H1 (cell line): ENCODE results near the gene DAW1. TPM values are rescaled to one million over a fixed set of nuclear protein-coding genes. Genes with fewer than 3 reads are reported as not detected.

ENCODE experiments used
- CTCF ChIA-PET: fragments of 300-600 bp; sonication (Branson Sonifier 250); formaldehyde crosslinking; loops from one replicate; lab custom pipeline; 2021; ENCODE audit not compliant: partially characterized antibody; lab: Charles Lee
- POLR2A ChIA-PET: fragments of 300-600 bp; sonication (Branson Sonifier 250); formaldehyde crosslinking; loops from one replicate; lab custom pipeline; 2021; ENCODE audit warnings: inconsistent platforms; ENCODE audit not compliant: partially characterized antibody; lab: Charles Lee
- DNase-seq, 2 experiments: peaks; one replicate each; pipeline versions ENCODE4 v3.0.0 to v3.0.0-alpha.2; 2010 to 2022; ENCODE audit warnings: low spot score in 2 of 2, low read depth in 1 of 2, mixed read lengths in 1 of 2
- FAIRE-seq: peaks from 2 replicates; lab custom pipeline; 2011; peaks lifted over from hg19 to GRCh38; lab: Jason Lieb, UNC
- H2AFZ ChIP-seq: 2 replicates; pipeline ENCODE4 v1.8.1; 2012; ENCODE audit warnings: low read length, inconsistent platforms
- H2AK5ac ChIP-seq: 2 replicates; pipeline ENCODE4 v1.6.1; 2013; ENCODE audit warnings: low read depth, low read length
- H2BK120ac ChIP-seq: replicated peaks from 2 replicates; pipeline ENCODE3; 2013; ENCODE audit warnings: low read depth, low read length, inconsistent platforms
- H2BK12ac ChIP-seq: 2 replicates; pipeline ENCODE4 v1.6.1; 2013; ENCODE audit warnings: low read depth, low read length
- H2BK15ac ChIP-seq: 2 replicates; pipeline ENCODE4 v1.6.1; 2013; ENCODE audit warnings: low read length
- H2BK20ac ChIP-seq: 2 replicates; pipeline ENCODE4 v1.6.1; 2013; ENCODE audit warnings: low read length
- H2BK5ac ChIP-seq: 2 replicates; pipeline ENCODE4 v1.6.1; 2013; ENCODE audit warnings: low read depth, low read length
- H3K14ac ChIP-seq: 2 replicates; pipeline ENCODE4 v1.6.1; 2013; ENCODE audit warnings: inconsistent platforms; ENCODE audit not compliant: insufficient read length
- H3K18ac ChIP-seq: 2 replicates; pipeline ENCODE4 v1.6.1; 2013; ENCODE audit warnings: low read length; ENCODE audit errors: extremely low read depth
- H3K23ac ChIP-seq: 2 replicates; pipeline ENCODE4 v1.6.1; 2013; ENCODE audit warnings: inconsistent platforms; ENCODE audit not compliant: insufficient read length
- H3K23me2 ChIP-seq: 2 replicates; pipeline ENCODE4 v1.6.1; 2013; ENCODE audit warnings: low read depth, low read length
- H3K27ac ChIP-seq: 2 replicates; pipeline ENCODE4 v1.6.1; 2011; ENCODE audit warnings: low read depth, low read length, inconsistent platforms
- H3K27me3 ChIP-seq, 4 experiments: replicated peaks in 1 of 4; 1 replicate in 1 of 4; 2 replicates in 3 of 4; pipeline versions ENCODE4 v1.6.1 to v1.8.1; 2011 to 2013; ENCODE audit warnings: low read length in 3 of 4, mild to moderate bottlenecking in 3 of 4, inconsistent platforms in 2 of 4, mixed read lengths in 2 of 4, moderate library complexity in 1 of 4; ENCODE audit not compliant: control insufficient read depth in 3 of 4, insufficient read depth in 3 of 4; ENCODE audit errors: extremely low read depth in 1 of 4
- H3K36me3 ChIP-seq, 4 experiments: 2 replicates each; pipeline versions ENCODE4 v1.6.1 to v1.8.1; 2011 to 2013; ENCODE audit warnings: mild to moderate bottlenecking in 4 of 4, low read length in 3 of 4, moderate library complexity in 2 of 4, control low read depth in 1 of 4, inconsistent platforms in 1 of 4; ENCODE audit not compliant: insufficient read depth in 4 of 4, control insufficient read depth in 2 of 4
- H3K4ac ChIP-seq: replicated peaks from 2 replicates; pipeline ENCODE3; 2013; ENCODE audit warnings: low read length, low read depth, mixed read lengths, inconsistent platforms; ENCODE audit not compliant: insufficient read length
- H3K4me1 ChIP-seq, 4 experiments: replicated peaks in 1 of 4; 1 replicate in 1 of 4; 2 replicates in 3 of 4; pipeline versions ENCODE4 v1.6.1 to v1.8.1; 2011 to 2013; ENCODE audit warnings: low read length in 3 of 4, inconsistent platforms in 2 of 4, mixed read lengths in 1 of 4; ENCODE audit not compliant: insufficient read depth in 4 of 4, control insufficient read depth in 3 of 4
- H3K4me2 ChIP-seq, 2 experiments: 2 replicates each; pipeline versions ENCODE4 v1.6.1 to v1.8.1; 2011 to 2013; ENCODE audit warnings: low read depth in 2 of 2, low read length in 2 of 2, control low read depth in 1 of 2, inconsistent platforms in 1 of 2, mild to moderate bottlenecking in 1 of 2; ENCODE audit not compliant: insufficient read depth in 1 of 2
- H3K4me3 ChIP-seq, 4 experiments: fragments of 200-600, 300-600 bp in 1 of 4; sonication (generic), shearing (Covaris generic), sonication (Bioruptor Twin) in 1 of 4; 2 replicates each; pipeline versions ENCODE4 v1.5.1 to v1.8.1; 2011 to 2016; ENCODE audit warnings: low read length in 4 of 4, low read depth in 3 of 4, control low read depth in 2 of 4, inconsistent platforms in 2 of 4, mild to moderate bottlenecking in 2 of 4, mixed read lengths in 1 of 4, moderate library complexity in 1 of 4; ENCODE audit not compliant: insufficient read depth in 2 of 4; ENCODE audit errors: extremely low read depth in 1 of 4
- H3K56ac ChIP-seq: replicated peaks from 2 replicates; pipeline ENCODE3; 2013; ENCODE audit warnings: low read depth, mild to moderate bottlenecking, mixed read lengths, low read length, inconsistent platforms; ENCODE audit not compliant: insufficient read length
- H3K79me1 ChIP-seq: 2 replicates; pipeline ENCODE4 v1.6.1; 2013; ENCODE audit warnings: low read depth, low read length, control low read depth
- H3K79me2 ChIP-seq, 2 experiments: 2 replicates each; pipeline versions ENCODE4 v1.6.1 to v1.8.1; 2012 to 2013; ENCODE audit warnings: low read length in 2 of 2, mild to moderate bottlenecking in 2 of 2, inconsistent platforms in 1 of 2; ENCODE audit not compliant: insufficient read depth in 2 of 2, control insufficient read depth in 1 of 2
- H3K9ac ChIP-seq, 4 experiments: replicated peaks in 1 of 4; 1 replicate in 1 of 4; 2 replicates in 3 of 4; pipeline versions ENCODE4 v1.6.1 to v1.8.1; 2011 to 2013; ENCODE audit warnings: low read depth in 3 of 4, low read length in 3 of 4, control low read depth in 2 of 4, mild to moderate bottlenecking in 2 of 4, moderate library complexity in 2 of 4, inconsistent platforms in 1 of 4; ENCODE audit errors: extremely low read depth in 1 of 4
- H3K9me3 ChIP-seq, 2 experiments: 2 replicates each; pipeline versions ENCODE4 v1.6.1 to v1.8.1; 2012 to 2013; ENCODE audit warnings: mild to moderate bottlenecking in 2 of 2, moderate library complexity in 2 of 2, control low read depth in 1 of 2, inconsistent platforms in 1 of 2, low read depth in 1 of 2, low read length in 1 of 2, mixed read lengths in 1 of 2; ENCODE audit not compliant: insufficient read depth in 2 of 2
- H4K20me1 ChIP-seq, 2 experiments: replicated peaks in 1 of 2; 2 replicates each; pipeline versions ENCODE3 to v1.8.1; 2011 to 2013; ENCODE audit warnings: inconsistent platforms in 2 of 2, low read length in 2 of 2, mild to moderate bottlenecking in 1 of 2; ENCODE audit not compliant: insufficient read depth in 2 of 2, control insufficient read depth in 1 of 2
- H4K5ac ChIP-seq: 2 replicates; pipeline ENCODE4 v1.6.1; 2013; ENCODE audit warnings: low read length, low read depth, mixed read lengths, inconsistent platforms; ENCODE audit not compliant: insufficient read length
- H4K8ac ChIP-seq: 2 replicates; pipeline ENCODE4 v1.8.0; 2013; ENCODE audit warnings: mild to moderate bottlenecking, moderate library complexity, low read length, inconsistent platforms; ENCODE audit not compliant: insufficient read depth; ENCODE audit errors: extremely low read depth
- H4K91ac ChIP-seq: replicated peaks from 2 replicates; pipeline ENCODE3; 2013; ENCODE audit warnings: low read length, mixed read lengths, inconsistent platforms; ENCODE audit not compliant: insufficient read length
- CHD1 ChIP-seq: IDR thresholded peaks from 2 replicates; pipeline ENCODE4 v1.6.1; 2012; ENCODE audit warnings: low read depth, low read length, improper control_type of control experiment
- SUZ12 ChIP-seq: fragments of 200-600 bp; sonication (generic); IDR thresholded peaks from 2 replicates; pipeline ENCODE4 v1.6.1; 2012; ENCODE audit warnings: mild to moderate bottlenecking, inconsistent platforms, low read length, moderate library complexity, mixed read lengths
- WGBS, 2 experiments: shearing (Covaris generic) in 1 of 2; methylation state at CpG; one replicate each; pipeline versions ENCODE4 v1.1.6 to v1.1.7; 2013 to 2015; ENCODE audit warnings: low lambda C conversion rate in 2 of 2, mixed read lengths in 2 of 2, inconsistent platforms in 1 of 2, low coverage in 1 of 2, missing lambda C conversion rate in 1 of 2; ENCODE audit not compliant: insufficient replicate concordance in 2 of 2, insufficient coverage in 1 of 2, insufficient read length in 1 of 2; ENCODE audit errors: extremely low coverage in 1 of 2, missing lambda C conversion rate in 1 of 2; 5-methylcytosine and 5-hydroxymethylcytosine counted together
- polyA plus RNA-seq, 7 experiments: library from polyadenylated mRNA; depleted of rRNA in 3 of 7; stranded (reverse) in 5 of 7; unstranded in 2 of 7; fragments of >200 nt in 5 of 7; fragments of 200-250 nt in 2 of 7; gene quantifications; 1 replicate in 5 of 7; 2 replicates in 1 of 7; 4 replicates in 1 of 7; pipeline versions ENCODE4 v1.2.1 to v1.2.3, GENCODE V29; 2011 to 2013; ENCODE audit warnings: missing spikeins in 2 of 7, mixed read lengths in 2 of 7
- total RNA-seq: library from RNA; stranded (reverse); fragmentation: NEBNext Ultra II Directional; extraction: Animal tissue kit (Norgen Biotek cat#: 25700); gene quantifications from 2 replicates; pipeline ENCODE4 v1.2.1, GENCODE V29; 2021

The DAW1 gene
- total and polyA plus RNA-seq, 2 of the 8 experiments (the other 6 are each of a cell fraction or from before 2014, with no cell fraction given): 0.44 to 1.4 TPM

DNA sequence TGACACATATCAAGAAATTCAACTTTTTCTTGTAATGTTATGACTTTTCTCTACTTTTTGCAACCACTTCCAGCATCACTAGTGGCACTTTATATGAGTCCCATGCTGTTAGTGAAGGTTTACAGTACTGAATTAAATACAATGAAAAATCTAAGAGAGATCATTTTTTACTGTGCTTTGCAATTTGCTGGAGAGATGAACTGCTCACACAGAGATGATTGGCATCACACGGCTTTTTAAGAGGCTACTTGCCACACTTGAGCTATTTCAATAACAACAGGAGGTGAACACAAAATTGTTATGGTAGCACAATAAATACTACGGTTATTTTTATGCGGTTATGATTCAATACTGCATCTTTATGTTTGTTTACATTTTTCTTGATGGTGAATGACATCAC lies 88.9 kb downstream of the DAW1 start:
- no peak overlapping the region for H3K27ac ChIP-seq
- H2BK5ac ChIP-seq: no peak overlapping the region
- H2BK12ac ChIP-seq: no peak overlapping the region
- no peak overlapping the region for H3K14ac ChIP-seq
- no peaks in the 10 kb centered on the region for H3K79me1 ChIP-seq
- 93% methylated on average over 3 of the region's 3 CpGs; no CpG with 5 or more reads in 1 of the 2 experiments for WGBS, 2 experiments
- FAIRE-seq (no peak), DNase-seq (no peak)
- H3K56ac ChIP-seq: no peak overlapping the region
- H2BK15ac ChIP-seq: no peak overlapping the region
- no peak overlapping the region for H2AK5ac ChIP-seq
- H3K4me3 ChIP-seq: no peak overlapping the region
- H3K4ac ChIP-seq: no peak overlapping the region
- no peak overlapping the region for H2AFZ ChIP-seq
- no peaks in the 10 kb centered on the region for H3K27me3 ChIP-seq
- CTCF ChIA-PET: interaction anchor here (0.6 to 1.4 kb wide), 2 partner anchors 20 to 874 kb away, joined by 3 to 5 read pairs; no protein-coding TSS in a partner anchor
- H3K23ac ChIP-seq: no peak overlapping the region
- POLR2A ChIA-PET: no interaction called here
- H4K91ac ChIP-seq: no peak overlapping the region
- H3K23me2 ChIP-seq: no peaks in the 10 kb centered on the region
- no peak overlapping the region for H3K9ac ChIP-seq
- no peak overlapping the region for H3K4me2 ChIP-seq
- H3K4me1 ChIP-seq: no peaks in the 10 kb centered on the region
- no peak overlapping the region for H4K5ac ChIP-seq
- H3K9me3 ChIP-seq: no peaks in the 10 kb centered on the region
- H3K79me2 ChIP-seq: no peaks in the 10 kb centered on the region
- no peak overlapping the region for H2BK120ac ChIP-seq
- H3K36me3 ChIP-seq: no peaks in the 10 kb centered on the region
- no peak overlapping the region for H4K8ac ChIP-seq
- no peak overlapping the region for H3K18ac ChIP-seq
- H2BK20ac ChIP-seq: no peak overlapping the region
- H4K20me1 ChIP-seq: no peaks in the 10 kb centered on the region
- no peak for TF ChIP-seq SUZ12
- TF ChIP-seq CHD1: no peak
